Fibroblast of upper back skin (primary cell): Measurements from ENCODE around the gene RNPEPL1.

Experiments used
- DNase-seq: peaks from one replicate; pipeline ENCODE4 v3.0.0-alpha.2; 2013

The RNPEPL1 gene

DNA sequence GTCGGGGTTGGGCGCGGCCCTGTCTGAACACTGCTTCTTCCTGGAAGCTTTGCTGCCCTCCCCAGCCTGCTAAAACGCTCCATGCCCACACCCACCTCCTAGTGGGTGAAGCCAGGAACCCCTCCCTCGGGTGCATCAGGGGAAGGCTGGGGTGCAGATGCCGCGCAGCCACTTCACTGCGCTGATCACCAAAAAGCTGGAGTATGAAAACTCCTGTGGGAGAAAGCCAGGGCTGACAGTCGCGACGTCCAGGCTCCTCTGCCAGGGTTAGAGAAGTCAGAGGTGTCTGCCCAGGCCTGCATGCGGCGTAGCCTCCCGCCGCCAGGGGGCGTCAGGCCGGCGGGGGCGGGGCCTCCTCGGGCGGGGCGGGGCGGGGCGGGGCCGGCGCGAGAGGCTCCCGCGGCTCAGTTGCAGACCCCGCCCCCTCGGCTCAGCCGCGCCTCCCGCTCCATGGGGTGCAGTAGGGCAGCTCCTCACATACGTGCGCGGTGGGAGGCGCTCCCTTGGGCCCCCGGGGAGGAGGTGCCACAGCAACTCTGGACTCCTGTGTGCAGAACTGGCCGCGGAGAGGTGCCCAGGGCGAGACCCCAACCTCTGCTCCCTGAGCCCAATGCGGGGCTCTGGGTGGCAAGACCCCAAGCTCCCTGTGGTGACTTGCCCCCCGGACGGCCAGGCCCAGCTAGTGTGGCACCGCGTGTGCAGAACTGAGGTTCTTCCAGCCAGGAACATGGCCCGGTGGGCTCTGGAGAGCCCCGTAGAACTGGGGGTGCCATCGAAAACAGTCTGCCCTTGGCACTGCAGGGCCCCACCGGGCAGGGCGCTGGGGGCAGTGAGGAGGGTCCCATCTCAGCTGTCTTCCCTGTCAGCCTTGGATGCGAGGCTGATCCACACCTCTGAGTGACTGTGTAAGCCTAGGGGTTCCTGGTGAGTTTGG lies 1.8 kb upstream of the RNPEPL1 start:
- peak; percentile 87 for DNase-seq

DNA sequence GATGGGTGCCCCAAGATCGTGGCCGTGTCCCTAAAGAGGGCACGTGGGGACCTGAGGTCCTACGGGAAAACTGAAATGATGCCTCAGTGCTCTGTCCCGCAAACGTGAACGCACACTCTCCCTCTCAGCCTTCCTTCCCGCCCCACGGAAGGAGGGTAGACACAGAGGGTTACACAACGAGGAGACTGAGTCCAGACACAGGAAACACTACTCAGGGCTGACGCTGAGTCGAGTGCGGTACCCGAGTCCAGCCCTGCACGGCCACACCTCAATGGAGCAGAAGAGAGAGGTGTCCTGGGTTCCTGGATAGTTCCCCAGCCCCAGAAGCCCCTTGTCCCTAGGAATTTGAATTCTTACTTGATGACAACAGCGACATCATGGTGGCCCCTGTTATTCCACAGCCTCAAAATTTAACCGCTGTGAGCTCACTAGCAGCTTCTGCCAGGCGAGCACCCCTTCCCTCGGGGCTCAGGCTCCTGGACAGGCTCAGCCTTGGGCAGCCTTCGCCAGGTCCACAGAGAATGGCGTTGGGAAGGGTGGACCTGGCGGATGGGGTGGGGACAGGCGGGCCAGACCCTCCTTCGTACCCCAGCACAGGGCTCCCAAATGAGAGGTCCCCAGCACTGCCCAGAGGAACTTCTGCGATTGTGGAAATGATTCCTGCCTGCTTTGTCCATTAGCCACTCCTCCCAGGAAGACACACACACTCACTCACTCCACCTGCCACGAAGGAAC lies 980 bp upstream of the RNPEPL1 start:
- no peak for DNase-seq

DNA sequence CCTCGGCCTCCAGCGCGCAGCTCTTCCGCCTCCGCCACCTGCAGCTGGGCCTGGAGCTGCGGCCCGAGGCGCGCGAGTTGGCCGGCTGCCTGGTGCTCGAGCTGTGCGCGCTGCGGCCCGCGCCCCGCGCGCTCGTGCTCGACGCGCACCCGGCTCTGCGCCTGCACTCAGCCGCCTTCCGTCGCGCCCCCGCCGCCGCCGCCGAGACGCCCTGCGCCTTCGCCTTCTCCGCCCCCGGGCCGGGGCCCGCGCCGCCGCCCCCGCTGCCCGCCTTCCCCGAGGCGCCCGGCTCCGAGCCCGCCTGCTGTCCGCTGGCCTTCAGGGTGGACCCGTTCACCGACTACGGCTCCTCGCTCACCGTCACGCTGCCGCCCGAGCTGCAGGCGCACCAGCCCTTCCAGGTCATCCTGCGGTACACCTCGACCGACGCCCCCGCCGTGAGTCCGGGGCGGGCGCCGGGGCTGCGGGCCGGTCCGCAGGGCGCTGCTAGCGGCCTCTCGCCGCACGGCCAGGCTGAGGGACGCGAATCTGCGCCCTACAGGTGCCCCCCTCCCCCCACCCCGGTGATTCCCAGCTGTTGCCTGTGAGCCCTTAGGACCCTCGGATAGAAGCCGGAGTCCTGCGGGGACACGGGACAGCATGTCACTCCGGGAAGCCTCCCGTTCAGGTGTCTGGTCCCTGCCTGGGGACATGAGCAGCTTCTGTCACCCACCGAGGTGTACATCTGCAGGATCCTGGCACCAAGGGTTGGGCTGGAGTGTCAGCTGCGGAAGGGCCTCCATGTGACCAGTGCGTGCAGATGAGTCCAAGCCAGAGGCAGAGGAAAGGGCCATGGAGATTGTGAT lies 616 bp downstream of the RNPEPL1 start:
- DNase-seq, result peak; percentile 45

DNA sequence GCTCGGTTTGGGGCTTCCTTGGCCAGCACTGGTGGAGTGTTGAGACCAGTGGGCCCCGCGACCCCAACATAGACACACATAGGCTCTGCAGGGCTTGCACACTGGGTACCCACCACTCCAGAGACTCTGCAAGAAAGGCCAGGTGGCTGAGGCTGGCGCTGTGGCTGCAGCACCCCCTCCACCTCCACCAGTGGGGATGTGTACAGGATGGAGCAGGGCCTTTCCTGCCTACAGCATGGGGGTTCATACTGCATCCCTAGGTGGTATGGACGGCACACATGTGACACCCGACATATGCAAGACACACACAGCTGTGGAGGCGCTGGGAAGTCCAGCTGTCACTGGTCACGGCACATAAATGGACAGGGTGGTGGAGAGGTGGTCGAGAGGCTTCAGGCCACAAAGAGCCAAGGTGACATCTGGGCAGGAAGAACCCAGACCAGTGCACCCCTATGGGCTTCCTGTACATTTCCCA lies 1.3 kb downstream of the RNPEPL1 start:
- no peak for DNase-seq

DNA sequence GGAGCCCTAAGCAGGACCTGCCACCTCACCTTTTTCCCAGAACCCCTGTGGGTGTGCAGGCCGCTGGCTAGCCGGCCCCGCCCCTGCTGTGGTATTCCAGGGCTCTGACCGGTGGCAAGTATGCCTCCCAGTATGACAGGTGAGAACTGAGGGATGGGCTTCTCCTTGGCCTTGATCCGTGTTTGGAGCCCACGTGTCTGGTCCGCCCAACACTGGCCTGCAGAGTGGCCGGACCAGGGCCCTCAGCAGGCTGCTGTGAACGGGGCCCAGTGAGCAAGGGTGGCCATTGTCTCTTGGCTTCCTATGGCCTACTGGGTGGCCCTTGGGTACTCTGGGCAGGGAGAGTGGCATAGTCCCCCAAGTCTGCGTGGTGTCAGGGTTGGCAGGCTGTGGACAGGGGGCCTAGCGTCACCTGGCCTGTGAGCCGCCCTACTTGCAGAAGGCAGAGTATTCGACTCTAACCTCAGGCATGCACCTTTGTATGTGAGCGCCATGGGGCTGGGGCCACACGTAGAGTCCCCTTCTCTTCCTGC lies 1.8 kb downstream of the RNPEPL1 start:
- no peak for DNase-seq

DNA sequence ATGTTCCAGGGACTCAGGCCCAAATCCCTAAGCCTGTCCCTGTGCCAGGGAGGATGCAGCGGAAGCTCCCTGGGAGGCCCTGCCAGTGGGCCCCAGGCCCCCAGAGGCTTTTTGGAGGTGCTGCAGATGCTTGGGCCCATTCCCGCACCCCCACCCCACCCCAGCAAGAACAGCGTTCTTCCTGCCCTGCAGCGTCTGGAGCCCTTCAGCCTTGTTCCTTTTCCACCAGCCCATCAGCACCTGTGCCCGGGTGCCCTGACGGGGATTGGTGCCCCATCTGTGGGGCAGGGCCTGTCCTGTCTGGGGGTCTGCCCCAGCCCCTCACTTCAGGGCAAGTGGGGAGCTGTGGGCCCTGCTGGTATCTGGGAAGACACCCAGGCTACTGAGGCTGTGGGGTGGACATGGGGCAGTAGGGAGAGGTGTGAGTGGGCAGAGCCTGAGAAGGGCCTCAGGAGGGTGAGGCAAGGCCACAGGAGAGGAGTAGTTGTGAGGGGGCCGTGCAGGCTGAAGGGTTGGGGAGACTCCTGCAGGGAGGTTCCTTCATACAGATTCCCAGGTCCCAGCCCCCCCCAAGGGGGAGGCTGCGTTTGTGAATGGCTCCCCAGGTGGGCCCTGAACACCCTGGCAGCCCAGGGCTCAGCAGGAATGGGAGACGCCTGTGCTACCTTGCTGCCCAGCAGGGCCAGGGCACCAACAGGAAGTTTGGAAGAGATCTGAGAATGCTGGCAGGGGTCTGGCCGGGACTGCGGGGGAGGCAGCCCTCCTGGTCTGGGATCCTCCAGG lies 2.4 kb downstream of the RNPEPL1 start:
- no peak for DNase-seq

DNA sequence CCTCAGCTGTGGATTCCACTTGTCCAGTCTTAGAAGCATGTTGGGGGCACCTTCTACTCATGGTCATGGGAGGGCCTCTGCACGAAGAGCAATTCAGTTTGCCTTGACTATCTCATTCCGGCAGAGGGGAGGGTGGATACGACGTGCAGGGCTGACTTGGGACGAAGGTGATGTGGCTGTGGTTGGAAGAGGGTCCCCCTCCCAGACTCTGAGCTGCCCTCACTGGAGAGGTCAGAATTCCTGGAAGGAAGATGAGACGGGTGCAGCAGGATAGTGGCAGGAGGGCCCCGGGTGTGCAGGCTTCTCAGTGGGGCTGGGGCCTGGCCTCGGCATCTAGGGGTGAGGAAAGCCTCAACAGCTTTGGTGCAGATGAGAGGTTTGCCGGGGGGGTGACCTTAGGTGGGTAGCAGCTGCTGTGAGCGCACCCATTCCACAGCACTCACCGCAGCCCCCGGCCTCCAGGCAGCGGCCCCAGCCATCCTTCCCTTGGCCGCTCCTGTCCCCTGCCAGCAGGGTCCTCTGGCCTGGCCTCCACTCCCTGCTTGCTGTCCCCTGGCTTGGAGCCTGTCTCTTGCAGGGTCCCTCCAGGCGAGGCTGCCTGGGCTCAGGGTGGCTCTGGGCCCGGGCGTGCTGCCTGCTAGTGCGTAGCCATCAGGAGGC lies 3.2 kb downstream of the RNPEPL1 start:
- no peak for DNase-seq

DNA sequence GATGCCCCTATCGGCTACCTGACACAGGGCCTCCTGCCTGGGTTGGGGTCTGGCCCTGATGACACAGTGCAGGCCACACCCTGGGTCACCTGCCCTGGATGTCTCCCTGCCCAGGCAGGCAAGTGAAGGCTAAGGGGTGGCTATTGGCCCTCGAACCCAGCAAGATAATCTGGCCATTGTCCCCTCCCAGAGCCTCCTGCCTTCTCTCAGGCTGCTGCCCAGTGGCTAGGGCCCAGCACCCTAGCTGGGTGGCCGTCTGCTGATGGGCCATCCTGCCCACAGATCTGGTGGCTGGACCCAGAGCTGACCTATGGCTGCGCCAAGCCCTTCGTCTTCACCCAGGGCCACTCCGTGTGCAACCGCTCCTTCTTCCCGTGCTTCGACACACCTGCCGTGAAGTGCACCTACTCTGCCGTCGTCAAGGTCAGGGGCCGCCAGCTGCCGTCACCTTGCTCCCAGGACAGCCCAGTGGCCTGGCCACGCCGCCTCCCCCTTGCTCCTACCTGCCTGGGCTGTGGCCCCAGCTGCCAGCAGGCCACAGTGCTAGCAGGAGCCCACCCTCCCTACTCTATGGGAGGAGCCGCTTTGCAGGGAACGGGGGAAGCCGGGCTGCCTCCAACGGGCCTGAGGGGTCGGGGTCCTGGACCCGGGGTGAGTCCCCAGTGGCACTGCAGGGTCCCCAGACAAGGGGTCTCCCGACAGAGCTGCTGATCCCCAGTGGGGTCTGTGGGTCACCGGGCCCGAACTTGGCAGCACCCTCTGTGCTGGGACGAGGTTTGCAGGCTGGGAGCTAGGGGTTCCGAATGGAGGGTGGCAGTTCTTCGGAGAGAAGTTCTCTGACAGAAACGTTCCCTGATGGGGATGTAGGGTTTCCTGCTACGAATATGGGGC lies 4.1 kb downstream of the RNPEPL1 start:
- DNase-seq, result no peak

DNA sequence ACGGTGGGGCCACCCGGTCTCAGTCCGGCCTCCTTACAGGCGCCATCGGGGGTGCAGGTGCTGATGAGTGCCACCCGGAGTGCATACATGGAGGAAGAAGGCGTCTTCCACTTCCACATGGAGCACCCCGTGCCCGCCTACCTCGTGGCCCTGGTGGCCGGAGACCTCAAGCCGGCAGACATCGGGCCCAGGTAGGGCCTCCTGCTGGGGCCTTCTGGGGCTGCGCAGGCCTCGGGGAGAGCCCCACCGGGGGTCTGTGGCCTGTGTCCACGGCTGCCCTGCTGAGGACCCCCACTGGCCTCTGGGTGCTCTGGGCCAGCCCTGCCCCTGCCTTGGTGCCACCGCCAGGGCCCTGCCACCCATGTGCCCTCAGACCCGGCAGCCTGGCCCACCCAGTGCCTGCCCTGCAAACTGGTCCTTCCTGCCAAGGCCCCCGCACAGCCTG lies 4.8 kb downstream of the RNPEPL1 start:
- DNase-seq, result no peak

DNA sequence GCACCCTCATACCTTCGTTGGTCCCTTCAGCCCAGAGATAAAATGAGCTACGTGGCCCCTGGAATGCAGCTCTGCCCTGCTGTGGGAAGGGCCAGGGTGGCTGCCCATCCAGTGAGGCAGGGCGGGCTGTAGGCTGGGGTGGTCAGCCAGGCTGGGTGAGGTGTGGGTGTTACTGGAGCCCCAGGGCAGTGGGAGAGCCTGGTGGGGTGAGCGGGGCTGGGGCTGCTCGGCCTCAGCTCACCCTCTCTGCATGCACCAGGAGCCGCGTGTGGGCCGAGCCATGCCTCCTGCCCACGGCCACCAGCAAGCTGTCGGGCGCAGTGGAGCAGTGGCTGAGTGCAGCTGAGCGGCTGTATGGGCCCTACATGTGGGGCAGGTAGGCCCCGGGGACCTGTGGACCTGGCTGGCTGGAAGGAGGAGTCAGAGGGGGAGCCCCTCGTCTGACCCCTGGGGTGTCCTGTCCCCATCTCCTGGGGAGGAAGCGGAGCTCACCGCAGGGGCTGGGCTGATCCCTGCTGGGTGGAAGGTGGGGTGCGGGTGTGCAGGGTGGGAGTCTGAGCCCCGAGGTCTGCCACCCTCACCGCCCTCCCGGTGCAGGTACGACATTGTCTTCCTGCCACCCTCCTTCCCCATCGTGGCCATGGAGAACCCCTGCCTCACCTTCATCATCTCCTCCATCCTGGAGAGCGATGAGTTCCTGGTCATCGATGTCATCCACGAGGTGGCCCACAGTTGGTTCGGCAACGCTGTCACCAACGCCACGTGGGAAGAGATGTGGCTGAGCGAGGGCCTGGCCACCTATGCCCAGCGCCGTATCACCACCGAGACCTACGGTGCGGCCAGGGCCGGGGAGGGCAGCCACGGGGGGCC lies 5.5 kb downstream of the RNPEPL1 start:
- no peak for DNase-seq

DNA sequence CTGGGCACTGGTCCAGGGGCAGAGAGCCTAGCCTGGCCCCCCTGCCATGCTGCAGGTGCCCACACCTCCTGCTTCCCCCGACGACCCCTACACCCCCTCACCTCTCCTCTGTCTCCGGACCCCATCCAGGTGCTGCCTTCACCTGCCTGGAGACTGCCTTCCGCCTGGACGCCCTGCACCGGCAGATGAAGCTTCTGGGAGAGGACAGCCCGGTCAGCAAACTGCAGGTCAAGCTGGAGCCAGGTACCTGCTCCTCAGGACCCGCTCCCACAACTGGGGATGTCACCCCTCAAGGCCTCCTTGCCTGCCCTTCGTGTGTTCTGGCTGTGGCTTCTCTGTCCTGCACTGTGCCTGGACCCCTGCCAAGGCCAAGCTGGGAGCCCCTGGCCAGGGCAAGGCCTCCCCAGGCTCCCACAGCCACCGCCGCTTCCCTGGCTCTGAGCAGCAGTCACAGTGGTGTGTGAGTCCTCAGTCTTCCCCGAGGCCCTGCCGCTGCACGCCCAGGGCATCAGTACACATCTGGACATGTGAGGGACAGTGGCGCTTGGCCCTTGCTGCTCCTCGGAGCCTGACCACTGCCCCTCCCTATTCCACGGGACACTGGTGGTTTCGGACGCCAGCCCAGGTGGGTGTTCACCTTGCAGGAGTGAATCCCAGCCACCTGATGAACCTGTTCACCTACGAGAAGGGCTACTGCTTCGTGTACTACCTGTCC lies 6.3 kb downstream of the RNPEPL1 start:
- DNase-seq, result no peak

DNA sequence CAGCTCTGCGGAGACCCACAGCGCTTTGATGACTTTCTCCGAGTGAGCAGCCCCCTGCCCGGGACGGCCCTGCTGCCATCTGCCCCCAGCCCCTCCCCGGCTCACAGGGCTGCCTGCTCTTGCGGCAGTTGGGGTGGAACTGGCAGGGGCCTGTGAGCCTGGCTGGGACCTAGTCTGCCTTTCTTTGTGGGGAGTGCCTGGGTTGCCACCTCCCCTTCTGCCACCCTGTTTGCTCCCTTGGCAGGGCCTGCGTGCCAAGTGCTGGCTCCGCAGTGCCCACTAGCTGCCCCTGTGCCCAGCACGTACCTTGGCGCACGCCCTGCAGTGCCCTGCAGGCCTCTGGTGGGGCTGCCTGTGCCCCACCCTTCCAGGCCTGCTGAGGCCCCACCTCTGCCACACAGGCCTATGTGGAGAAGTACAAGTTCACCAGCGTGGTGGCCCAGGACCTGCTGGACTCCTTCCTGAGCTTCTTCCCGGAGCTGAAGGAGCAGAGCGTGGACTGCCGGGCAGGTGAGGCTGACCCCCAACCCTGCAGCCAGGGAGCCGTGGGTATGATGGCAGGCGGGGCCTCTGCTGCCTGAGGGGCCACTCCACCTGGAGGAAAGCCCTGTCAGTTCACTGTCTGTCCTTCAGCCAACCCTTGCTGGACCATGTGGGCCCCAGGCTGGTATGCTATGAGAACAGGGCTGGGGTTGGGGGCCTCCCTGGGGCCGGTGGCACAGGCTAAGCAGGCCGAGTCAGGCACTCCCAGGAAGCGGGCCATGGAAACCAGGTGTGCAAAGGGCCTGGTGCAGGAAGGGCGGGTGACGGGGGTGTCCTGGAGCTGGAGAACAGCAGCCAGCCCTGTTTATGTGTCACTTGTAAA lies 7.0 kb downstream of the RNPEPL1 start:
- no peak for DNase-seq

DNA sequence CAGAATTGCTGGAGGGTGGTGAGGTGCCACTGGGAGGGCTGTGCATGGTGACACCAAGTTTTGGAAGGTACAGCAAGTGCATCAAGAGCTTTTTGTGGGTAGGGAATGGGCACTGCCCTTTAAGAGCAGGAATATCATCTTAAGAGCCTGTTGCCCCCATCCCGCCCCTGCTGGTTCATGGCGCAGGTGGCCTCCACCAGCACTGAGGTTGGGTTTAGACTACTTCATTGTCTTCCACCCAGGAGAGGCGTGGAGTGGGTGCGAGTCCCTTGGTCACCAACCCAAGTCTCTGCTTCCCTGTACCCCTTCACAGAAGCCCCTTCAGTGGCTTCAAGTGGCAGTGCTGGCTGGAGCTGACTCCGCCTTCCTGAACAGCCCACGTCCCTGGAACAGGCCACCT lies 7.8 kb downstream of the RNPEPL1 start:
- no peak for DNase-seq

DNA sequence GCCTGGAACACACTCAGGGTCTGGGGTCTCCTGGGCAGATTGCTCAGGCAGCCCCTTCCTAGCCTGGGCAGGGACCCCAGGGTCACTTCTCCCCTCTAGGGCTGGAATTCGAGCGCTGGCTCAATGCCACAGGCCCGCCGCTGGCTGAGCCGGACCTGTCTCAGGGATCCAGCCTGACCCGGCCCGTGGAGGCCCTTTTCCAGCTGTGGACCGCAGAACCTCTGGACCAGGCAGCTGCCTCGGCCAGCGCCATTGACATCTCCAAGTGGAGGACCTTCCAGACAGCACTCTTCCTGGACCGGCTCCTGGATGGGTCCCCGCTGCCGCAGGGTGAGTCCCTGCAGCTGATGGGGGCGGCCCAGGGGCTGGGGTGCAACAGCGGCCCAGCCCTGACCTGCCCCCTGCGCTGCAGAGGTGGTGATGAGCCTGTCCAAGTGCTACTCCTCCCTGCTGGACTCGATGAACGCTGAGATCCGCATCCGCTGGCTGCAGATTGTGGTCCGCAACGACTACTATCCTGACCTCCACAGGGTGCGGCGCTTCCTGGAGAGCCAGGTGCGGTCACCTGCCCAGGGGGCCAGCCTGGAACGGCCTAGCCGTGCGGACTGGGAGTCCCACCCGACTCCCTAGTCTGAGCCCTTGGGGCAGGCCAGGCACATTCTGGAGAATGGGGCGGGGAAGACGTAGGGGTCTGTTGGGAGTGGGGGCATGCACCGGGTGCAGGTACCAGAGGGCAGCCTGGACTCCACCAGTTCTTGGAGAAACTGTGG lies 8.3 kb downstream of the RNPEPL1 start:
- no peak for DNase-seq

DNA sequence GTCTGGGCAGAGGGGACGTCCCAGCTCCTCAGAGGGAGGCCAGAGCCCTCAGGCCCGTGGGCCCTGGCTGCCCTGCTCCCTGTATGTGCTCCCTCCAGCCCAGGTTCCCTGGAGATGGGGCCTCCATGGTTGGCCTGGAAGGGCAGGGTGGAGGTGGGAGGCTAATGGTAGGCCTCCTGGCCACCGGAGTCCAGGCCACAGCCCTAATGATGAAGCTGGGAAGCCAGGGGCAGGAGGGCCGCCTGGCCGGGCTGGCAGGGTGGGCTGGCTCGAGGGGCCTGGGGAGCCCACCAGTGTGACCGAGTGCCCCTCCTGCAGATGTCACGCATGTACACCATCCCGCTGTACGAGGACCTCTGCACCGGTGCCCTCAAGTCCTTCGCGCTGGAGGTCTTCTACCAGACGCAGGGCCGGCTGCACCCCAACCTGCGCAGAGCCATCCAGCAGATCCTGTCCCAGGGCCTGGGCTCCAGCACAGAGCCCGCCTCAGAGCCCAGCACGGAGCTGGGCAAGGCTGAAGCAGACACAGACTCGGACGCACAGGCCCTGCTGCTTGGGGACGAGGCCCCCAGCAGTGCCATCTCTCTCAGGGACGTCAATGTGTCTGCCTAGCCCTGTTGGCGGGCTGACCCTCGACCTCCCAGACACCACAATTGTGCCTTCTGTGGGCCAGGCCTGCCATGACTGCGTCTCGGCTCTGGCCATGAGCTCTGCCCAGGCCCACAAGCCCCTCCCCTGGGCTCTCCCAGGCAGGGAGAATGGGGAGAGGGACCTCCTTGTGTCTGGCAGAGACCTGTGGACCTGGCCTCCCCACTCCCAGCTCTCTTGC lies 9.2 kb downstream of the RNPEPL1 start:
- DNase-seq, result no peak

DNA sequence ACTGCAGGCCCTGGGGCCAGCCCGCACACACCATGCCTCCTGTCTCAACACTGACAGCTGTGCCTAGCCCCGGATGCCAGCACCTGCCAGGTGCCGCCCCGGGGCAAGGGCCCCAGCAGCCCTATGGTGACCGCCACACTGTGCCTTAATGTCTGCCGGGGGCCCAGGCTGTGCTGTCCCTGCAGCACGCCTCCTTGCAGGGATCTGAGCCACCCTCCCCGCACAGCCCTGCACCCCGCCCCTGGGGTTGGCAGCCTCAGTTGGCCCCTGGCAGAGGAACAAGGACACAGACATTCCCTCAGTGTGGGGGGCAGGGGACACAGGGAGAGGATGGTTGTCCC lies 9.8 kb downstream of the RNPEPL1 start:
- no peak for DNase-seq
